HUES6 (cell line): ENCODE data around the gene HECTD2.

Source experiments
- H3K27ac ChIP-seq: 2 replicates; pipeline ENCODE4 v1.7.0; 2013; ENCODE audit warnings: low read depth, mild to moderate bottlenecking, low read length, inconsistent platforms
- H3K27me3 ChIP-seq: 2 replicates; pipeline ENCODE4 v1.6.1; 2013; ENCODE audit warnings: low read length; ENCODE audit not compliant: control insufficient read depth, insufficient read depth
- H3K36me3 ChIP-seq: 2 replicates; pipeline ENCODE4 v1.6.1; 2013; ENCODE audit warnings: low read length; ENCODE audit not compliant: control insufficient read depth, insufficient read depth
- H3K4me1 ChIP-seq: 2 replicates; pipeline ENCODE4 v1.6.1; 2013; ENCODE audit warnings: low read length; ENCODE audit not compliant: control insufficient read depth, insufficient read depth
- H3K4me3 ChIP-seq: 2 replicates; pipeline ENCODE4 v1.5.1; 2013; ENCODE audit warnings: low read depth, low read length
- H3K9ac ChIP-seq: one replicate; pipeline ENCODE4 v1.6.1; 2013; ENCODE audit warnings: mild to moderate bottlenecking, low read length
- H3K9me3 ChIP-seq: 2 replicates; pipeline ENCODE4 v1.6.1; 2013; ENCODE audit warnings: low read depth, low read length; ENCODE audit not compliant: control insufficient read depth, insufficient read depth

The HECTD2 gene

DNA sequence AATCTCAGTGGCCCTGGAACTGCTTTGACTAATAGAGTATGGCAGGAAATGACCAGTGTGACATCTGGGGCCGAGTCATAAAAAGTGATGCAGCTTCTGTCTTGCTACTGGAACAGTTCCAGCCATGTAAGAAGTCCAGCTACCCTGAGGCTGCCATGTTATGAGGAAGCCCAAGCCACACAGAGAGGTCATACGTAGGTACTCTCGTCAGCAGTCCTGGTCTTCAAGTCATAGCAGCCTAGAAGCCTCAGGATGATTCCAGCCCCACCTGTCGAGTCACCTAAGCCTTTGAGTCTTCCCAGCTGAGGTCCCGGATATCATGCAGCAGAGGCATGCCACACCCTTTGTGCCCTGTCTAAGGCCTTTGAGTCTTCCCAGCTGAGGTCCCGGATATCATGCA lies 130.6 kb downstream of the HECTD2 start:
- no peak overlapping the region for H3K9ac ChIP-seq
- H3K9me3 ChIP-seq: peaks cover 17% of the 10 kb centered on the region
- no peaks in the 10 kb centered on the region for H3K27me3 ChIP-seq
- H3K36me3 ChIP-seq: no peaks in the 10 kb centered on the region
- H3K4me3 ChIP-seq: no peak overlapping the region
- H3K4me1 ChIP-seq: no peaks in the 10 kb centered on the region
- no peak overlapping the region for H3K27ac ChIP-seq

DNA sequence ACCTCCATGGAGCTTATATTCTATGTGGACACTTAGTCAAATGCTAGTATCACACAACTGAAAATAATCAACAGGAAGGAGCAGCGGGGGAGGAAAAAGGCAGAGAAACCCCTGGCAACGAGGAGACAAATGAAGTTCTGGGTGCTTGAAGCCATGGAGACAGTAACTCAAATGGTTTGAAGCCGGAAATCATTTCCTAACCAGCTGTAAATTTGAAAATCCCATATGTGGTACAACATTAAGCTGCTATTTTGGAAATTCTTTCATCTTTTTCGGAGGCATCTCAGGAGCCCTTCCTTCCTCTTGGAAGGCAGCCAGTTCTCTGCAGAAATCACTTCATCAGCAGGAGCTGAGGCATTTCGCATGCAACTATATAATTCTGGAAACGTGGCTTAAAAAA lies 131.3 kb downstream of the HECTD2 start:
- Histone ChIP-seq H3K27me3 (no peaks in the 10 kb centered on the region), H3K27ac (no peak overlapping the region)

DNA sequence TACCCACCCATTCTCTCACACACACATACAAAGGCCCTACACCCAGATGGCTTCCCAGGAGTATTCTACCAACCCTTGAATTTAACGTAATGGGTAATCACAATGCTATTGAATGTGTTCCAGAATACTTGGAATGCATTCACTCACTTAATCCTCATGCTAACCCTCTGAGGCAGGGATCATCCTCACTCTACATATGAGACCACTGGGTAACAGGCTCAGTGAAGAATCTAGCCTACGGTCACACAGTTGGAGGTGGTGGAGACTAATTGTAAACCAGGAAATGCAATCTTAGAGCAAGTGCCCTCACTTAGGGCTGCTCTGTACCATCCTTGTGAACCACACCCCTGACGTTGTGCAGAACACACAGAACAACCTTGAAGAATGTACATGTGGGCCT lies 135.2 kb downstream of the HECTD2 start:
- no peak overlapping the region for H3K9ac ChIP-seq
- no peaks in the 10 kb centered on the region for H3K27me3 ChIP-seq
- H3K9me3 ChIP-seq: peaks cover 5% of the 10 kb centered on the region
- H3K27ac ChIP-seq: no peak overlapping the region
- no peaks in the 10 kb centered on the region for H3K4me1 ChIP-seq
- H3K36me3 ChIP-seq: no peaks in the 10 kb centered on the region
- H3K4me3 ChIP-seq: no peak overlapping the region

More for the DNA sequence above, 131.3 kb downstream of the HECTD2 start:
- Histone ChIP-seq H3K4me3 (no peak overlapping the region), H3K36me3 (no peaks in the 10 kb centered on the region), H3K9me3 (peaks cover 17% of the 10 kb centered on the region), H3K9ac (no peak overlapping the region), H3K4me1 (no peaks in the 10 kb centered on the region)

DNA sequence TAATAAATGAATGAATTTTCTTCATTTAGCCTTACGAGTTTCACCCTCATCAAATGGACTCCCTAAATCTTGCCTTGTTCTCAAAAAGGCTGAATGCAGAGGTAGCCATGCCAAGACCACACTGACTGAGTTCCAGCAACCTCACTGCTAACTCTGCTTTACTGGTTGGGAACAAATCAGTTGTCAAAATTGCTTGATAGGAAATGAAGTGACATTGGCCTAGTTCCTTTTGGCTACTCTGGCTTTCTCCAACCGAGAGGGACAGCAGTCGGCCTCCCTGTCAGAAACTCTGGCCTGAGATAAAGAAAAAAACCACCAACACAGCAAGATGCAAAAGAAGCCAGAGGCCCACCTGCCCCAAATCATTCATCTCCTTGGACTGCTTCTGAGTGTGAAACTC lies 135.7 kb downstream of the HECTD2 start:
- no peaks in the 10 kb centered on the region for H3K27me3 ChIP-seq
- no peak overlapping the region for H3K4me3 ChIP-seq
- H3K9ac ChIP-seq: no peak overlapping the region
- H3K36me3 ChIP-seq: no peaks in the 10 kb centered on the region
- 0 out of 2 replicates have a peak, but pooled peaks cover under 1% of the 10 kb centered on the region for H3K9me3 ChIP-seq
- H3K27ac ChIP-seq: no peak overlapping the region
- H3K4me1 ChIP-seq: no peaks in the 10 kb centered on the region

DNA sequence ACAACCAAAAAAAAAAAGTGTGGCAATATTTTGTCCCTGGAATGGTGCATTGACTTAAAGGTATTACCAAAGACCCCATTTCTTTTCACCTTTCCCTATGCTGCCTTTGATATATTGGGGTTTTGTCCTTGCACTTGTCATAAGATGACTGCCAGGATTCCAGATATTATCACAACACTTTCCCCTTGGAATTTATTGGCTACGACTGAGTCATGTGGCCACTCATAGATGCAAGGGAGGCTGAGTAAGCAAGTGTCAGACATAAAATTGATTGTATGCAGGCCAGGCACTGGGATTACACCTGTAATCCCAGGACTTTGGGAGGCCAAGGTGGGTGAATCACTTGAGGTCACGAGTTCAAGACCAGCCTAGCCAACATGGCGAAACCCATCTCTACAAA lies 139.1 kb downstream of the HECTD2 start:
- no peaks in the 10 kb centered on the region for H3K27me3 ChIP-seq
- no peaks in the 10 kb centered on the region for H3K9me3 ChIP-seq
- H3K36me3 ChIP-seq: no peaks in the 10 kb centered on the region
- H3K27ac ChIP-seq: no peak overlapping the region
- H3K9ac ChIP-seq: no peak overlapping the region
- H3K4me1 ChIP-seq: no peaks in the 10 kb centered on the region; the same call in 1 of the 2 replicates
- no peak overlapping the region for H3K4me3 ChIP-seq

DNA sequence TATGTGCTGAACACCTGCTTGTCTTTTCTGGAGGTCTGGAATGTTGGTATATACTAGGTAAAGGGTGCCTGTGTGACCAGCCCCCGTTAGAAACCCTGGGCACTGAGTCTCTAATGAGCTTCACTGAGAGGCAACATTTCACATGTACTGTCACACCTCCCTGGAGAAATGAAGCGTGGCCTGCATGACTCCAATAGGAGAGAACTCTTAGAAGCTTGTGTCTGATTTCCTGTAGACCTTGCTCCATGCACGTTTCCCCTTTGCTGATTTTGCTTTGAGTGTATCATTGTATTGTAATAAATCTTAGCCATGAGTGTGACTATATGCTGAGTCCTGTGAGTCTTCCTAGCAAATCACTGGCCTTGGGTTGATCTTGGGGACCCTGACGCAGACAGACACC lies 139.9 kb downstream of the HECTD2 start:
- H3K9me3 ChIP-seq: no peaks in the 10 kb centered on the region
- H3K27ac ChIP-seq: no peak overlapping the region
- H3K4me1 ChIP-seq: no peaks in the 10 kb centered on the region; the same call in 1 of the 2 replicates
- H3K4me3 ChIP-seq: no peak overlapping the region
- no peaks in the 10 kb centered on the region for H3K27me3 ChIP-seq
- H3K36me3 ChIP-seq: no peaks in the 10 kb centered on the region
- H3K9ac ChIP-seq: no peak overlapping the region

DNA sequence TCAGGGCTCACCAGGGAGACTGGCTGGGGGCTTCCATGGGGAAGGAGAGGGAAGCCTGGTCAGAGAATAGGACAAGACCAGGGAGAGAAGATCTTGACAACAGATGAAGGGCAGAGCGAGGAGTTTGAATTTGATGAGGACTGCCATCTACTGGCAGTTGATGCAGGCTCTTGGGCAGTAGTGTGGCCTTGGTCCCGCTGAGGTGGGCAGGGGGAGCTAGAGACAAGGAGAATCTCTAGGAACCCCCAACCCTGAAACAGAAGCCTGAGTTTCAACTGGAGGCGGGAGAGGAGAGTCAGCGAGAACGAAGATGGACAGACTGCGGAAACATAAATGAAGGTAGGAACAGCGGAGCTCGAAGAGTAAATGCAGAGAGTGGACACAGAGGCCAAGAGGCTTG lies 141.7 kb downstream of the HECTD2 start:
- Histone ChIP-seq H3K27ac (no peak overlapping the region), H3K36me3 (no peaks in the 10 kb centered on the region), H3K9me3 (no peaks in the 10 kb centered on the region), H3K4me1 (no peaks in the 10 kb centered on the region; the same call in 1 of the 2 replicates), H3K27me3 (no peaks in the 10 kb centered on the region), H3K4me3 (no peak overlapping the region), H3K9ac (no peak overlapping the region)

DNA sequence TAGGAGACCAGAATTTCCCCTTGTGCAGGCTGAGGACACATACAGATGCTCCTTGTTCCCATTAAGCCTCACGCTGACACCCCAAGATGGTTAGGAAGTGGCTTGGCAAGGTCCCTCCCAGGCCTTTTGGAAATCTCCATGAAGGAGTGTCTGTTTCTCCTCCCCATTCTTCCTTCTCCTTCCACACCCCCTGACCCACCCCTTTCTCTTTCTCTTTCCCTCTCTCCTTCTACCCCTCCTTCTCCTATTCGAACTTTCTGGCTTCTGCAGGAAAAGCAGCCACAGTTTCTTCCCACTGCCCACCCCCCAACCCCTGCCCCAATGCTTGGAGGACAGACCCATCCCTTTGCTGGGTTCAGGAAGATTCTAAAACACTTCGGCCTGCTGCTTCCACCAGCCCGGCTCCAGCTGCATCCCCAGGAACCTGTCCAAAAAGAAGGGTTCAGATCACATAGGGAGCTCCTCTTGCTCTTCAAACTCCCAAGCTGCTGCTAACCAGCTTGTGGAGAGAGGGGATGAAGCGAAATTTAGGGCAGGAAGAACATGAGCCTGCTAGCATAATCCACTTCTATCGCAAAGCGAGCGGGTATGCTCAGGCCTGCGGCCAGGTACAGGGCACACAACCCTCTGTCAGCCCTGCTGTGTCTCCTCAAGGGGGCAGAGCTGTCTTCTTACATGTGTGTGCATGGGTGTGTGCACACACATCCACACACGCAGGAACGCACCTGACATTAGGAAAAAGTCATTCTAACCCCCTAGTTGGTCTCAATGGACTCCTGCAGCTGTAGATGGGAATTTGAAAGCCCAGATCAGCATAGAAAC lies 142.3 kb downstream of the HECTD2 start:
- Histone ChIP-seq H3K9me3 (no peaks in the 10 kb centered on the region), H3K4me1 (no peaks in the 10 kb centered on the region; the same call in 1 of the 2 replicates), H3K9ac (no peak overlapping the region), H3K36me3 (no peaks in the 10 kb centered on the region), H3K27ac (no peak overlapping the region), H3K4me3 (no peak overlapping the region), H3K27me3 (no peaks in the 10 kb centered on the region)

DNA sequence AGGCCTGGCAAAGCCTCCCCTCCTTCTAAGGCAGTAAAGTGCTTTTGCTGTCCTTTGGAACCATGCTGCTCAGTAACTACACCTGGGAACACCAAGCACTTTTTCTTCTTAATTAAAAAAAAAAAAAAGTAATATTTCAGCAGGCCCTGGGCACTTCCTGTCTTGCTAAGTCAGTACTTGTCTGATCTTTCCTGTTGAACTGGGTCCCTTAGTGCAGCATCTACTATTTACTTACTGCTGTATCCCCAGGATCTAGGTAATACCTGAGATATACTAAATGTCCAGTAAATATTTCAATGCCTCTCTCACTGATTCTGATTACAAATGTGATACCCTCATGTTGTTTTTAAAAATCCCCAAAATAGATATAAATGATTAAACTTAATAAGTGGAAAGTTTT lies 145.3 kb downstream of the HECTD2 start:
- Histone ChIP-seq H3K9me3 (0 out of 2 replicates have a peak, but pooled peaks cover 5% of the 10 kb centered on the region), H3K9ac (no peak overlapping the region), H3K4me3 (no peak overlapping the region), H3K27me3 (no peaks in the 10 kb centered on the region), H3K36me3 (no peaks in the 10 kb centered on the region), H3K27ac (no peak overlapping the region), H3K4me1 (no peaks in the 10 kb centered on the region; the same call in 1 of the 2 replicates)

DNA sequence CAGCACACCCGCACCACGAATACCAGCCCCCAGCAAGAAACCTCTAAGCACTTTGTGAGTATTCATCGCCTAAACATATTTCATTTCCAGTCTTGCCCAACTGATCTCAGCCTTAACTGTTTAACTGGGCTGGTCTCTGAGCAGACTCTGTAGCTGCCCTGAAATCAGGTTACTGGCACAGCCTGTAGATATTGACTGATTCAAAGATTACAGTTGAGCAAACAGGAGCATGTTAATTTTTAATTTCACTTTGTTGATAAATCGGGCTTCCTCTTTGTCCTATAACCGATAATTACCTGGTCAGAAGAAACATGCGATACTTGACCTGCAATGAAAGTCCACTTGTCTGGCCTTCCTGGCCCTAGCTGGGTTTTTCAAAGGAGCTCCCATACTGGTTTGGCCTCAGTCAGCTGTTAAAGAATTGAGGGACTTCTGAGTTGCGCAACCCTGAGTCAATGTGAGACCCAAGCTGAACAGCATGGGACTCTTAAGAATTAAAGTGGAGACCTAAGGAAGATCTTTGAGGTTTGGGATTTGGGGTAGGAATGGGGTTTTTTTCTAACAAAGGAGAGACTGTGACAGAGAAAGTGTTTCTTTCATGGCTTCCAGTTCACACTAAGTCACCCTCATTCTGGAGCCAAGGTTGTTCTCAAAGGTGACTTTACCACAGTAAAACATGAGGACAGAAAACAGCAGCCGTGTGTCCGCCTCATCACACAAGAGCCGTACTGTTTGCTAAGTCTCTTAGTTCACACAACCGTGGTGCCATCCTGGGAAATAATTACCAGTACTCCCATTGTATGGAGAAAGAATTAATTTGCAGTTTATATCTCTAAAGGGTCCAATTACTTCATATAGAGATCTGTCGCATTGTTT lies 146.8 kb downstream of the HECTD2 start:
- Histone ChIP-seq H3K27me3 (no peaks in the 10 kb centered on the region), H3K9ac (no peak overlapping the region), H3K9me3 (peaks cover 18% of the 10 kb centered on the region), H3K27ac (no peak overlapping the region), H3K4me1 (no peaks in the 10 kb centered on the region; the same call in 1 of the 2 replicates), H3K36me3 (no peaks in the 10 kb centered on the region), H3K4me3 (no peak overlapping the region)

DNA sequence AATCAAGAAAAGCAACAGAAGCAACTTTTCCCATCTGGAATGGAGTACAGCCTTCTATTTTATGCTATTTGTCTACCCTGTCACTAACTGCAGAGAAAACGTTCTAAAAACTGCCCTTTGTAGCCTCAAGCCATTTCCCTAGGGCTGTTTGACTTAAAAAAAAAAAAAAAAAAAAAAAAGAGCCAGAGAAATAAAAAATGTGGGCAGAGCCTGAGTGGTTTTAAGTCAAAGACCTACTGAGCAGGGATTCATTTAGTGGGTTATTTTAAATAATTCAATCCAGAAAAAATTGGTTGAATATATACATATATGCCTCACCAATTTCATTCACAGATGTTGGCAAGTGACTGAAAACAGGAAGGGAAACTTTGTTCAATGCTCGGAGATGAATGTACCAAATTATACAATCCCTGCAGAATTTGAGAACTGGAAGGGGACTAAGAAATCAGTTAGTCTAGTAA lies 147.5 kb downstream of the HECTD2 start:
- Histone ChIP-seq H3K9me3 (peaks cover 18% of the 10 kb centered on the region), H3K27ac (no peak overlapping the region), H3K4me1 (no peaks in the 10 kb centered on the region), H3K36me3 (no peaks in the 10 kb centered on the region), H3K9ac (no peak overlapping the region), H3K27me3 (no peaks in the 10 kb centered on the region), H3K4me3 (no peak overlapping the region)
